Activated T-cell treated with anti-CD3 and anti-CD28 coated beads, Interleukin-2, amount 50 U/mL, for 72 hours (primary cell): ENCODE data around the gene PREP. TPM values are rescaled to one million over a fixed set of nuclear protein-coding genes. Genes with fewer than 3 reads are reported as not detected.
"Not testable (repeated sequence)": the region's sequence is repeated elsewhere in the genome, so short reads cannot be mapped to it uniquely, and the experiment has no call there.

Experiments used
- ATAC-seq, 2 donors: fragments of 150-1000 bp; cut with Tn5 transposase; replicated peaks in 1 of 2; 2 replicates each; pipeline ENCODE4 v1.10.0; 2021; ENCODE audit warnings: moderate library complexity in 2 of 2, mild to moderate bottlenecking in 1 of 2
- DNase-seq, 2 donors: peaks; one replicate each; pipeline ENCODE4 v3.0.0; 2021 to 2022; ENCODE audit warnings: mixed read lengths in 1 of 2
- H3K27ac Mint-ChIP-seq: one replicate; pipeline ENCODE4 v1.8.0; 2022; ENCODE audit warnings: mild to moderate bottlenecking, moderate library complexity, mixed read lengths
- H3K27me3 Mint-ChIP-seq: one replicate; pipeline ENCODE4 v1.8.0; 2022; ENCODE audit warnings: low read depth, mixed read lengths
- H3K36me3 Mint-ChIP-seq, 2 donors: one replicate each; pipeline ENCODE4 v1.8.0; 2022; ENCODE audit warnings: mixed read lengths in 2 of 2, mild to moderate bottlenecking in 1 of 2; ENCODE audit not compliant: insufficient read depth in 2 of 2
- H3K4me1 Mint-ChIP-seq: one replicate; pipeline ENCODE4 v1.8.0; 2022; ENCODE audit warnings: low read depth, mixed read lengths
- H3K4me3 Mint-ChIP-seq, 2 donors: one replicate each; pipeline ENCODE4 v1.8.0; 2022; ENCODE audit warnings: mild to moderate bottlenecking in 2 of 2, mixed read lengths in 2 of 2, moderate library complexity in 2 of 2
- H3K9me3 Mint-ChIP-seq, 2 donors: one replicate each; pipeline ENCODE4 v1.8.0; 2022; ENCODE audit warnings: mixed read lengths in 2 of 2
- total RNA-seq, 2 donors: library from RNA; stranded (reverse); gene quantifications; one replicate each; pipeline ENCODE4 v1.2.3, GENCODE V29; 2022

Gene PREP
- total RNA-seq, 2 donors from 2014 or later = 31.6 to 40.0 TPM

DNA sequence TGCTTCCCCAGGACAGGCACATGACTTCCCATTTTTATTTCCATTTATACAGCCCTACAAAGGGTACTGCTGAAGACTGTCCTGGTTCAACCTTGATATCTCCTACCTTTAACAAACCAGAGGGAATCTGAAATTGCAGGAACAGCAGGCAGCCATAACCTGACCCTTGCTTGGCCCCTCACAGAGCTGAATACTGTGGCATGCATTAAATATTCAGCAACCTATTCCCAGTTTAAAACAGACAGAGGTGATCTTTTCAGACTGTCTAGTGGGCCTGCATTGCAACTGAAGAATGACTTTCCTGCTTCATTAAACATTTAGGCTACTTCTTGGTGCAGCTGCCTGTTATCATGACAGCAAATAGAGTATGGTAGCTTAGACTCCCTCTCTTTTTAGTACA lies 146.3 kb downstream of the PREP start:
- Mint-ChIP-seq H3K27me3 (peaks cover 23% of the 10 kb centered on the region), H3K36me3 (no peaks in the 10 kb centered on the region), H3K9me3 (peaks cover 1 to 3% of the 10 kb centered on the region in 2 donors), H3K4me3 (no peak overlapping the region), H3K27ac (no peak overlapping the region), H3K4me1 (no peaks in the 10 kb centered on the region)
- no peak for ATAC-seq
- DNase-seq = no peak

DNA sequence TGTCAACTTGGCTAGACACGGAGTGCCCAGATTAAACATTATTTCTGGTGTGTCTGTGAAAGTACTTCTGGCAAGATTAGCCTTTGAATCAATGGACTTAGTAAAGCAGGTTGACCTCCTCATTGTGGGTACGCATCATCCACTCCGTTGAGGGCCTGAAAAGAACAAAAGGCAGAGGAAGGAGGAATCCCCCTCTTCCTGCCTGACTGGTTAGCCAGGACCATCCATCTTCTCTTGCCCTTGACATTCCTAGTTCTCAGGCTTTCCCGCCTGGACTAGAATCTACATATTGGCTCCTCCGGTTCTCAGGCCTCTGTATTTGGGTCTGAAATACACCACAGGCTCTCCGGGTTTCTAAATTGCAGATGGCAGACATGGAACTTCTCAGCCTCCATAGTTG lies 149.1 kb downstream of the PREP start:
- DNase-seq (no peak), ATAC-seq (no peak)
- Mint-ChIP-seq H3K4me3 (no peak overlapping the region), H3K27ac (no peak overlapping the region), H3K4me1 (no peaks in the 10 kb centered on the region), H3K27me3 (peaks cover 25% of the 10 kb centered on the region), H3K9me3 (peaks cover 1 to 3% of the 10 kb centered on the region in 2 donors), H3K36me3 (no peaks in the 10 kb centered on the region)

DNA sequence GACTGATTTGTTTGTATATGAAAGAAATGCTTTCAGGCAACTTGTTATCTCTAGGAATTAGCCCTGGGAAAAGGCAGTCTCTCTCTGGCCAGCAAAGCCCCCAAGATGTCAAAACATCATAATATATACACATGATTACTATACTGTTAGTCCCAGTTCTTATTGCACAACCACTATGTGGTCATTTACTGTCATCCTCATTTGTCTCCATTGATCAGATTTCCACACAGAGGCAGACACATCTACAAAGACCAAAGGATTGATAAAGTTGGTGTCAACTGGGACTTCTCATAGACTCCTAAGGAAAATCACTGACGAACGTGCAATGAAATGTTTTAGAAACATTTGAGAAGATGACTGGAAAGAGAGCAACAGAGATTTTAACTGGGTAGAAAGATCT lies 151.2 kb downstream of the PREP start:
- Mint-ChIP-seq H3K4me3 (no peak overlapping the region), H3K9me3 (peaks cover 1 to 3% of the 10 kb centered on the region in 2 donors), H3K27me3 (peaks cover 25% of the 10 kb centered on the region), H3K36me3 (no peaks in the 10 kb centered on the region), H3K4me1 (no peaks in the 10 kb centered on the region), H3K27ac (no peak overlapping the region)
- DNase-seq (no peak), ATAC-seq (no peak)

DNA sequence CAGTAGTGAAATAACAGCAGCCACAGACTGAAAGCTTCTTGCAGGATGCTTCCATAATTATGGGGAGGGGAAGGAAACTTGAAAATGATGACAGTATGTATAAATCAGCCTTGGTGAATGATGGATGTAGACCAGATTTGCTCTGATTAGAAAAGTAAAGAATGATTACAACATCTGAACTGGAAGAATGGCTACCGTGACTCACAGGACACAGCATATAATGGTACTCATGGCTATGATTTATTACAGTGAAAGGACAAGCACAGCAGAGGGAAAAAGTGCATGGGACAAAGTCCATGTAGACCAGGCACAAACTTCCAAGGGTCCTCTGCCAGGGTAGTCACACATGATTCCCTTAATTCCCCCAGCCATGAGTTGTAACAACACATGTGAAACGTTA lies 152.3 kb downstream of the PREP start:
- no peaks in the 10 kb centered on the region for H3K4me1 Mint-ChIP-seq
- H3K27ac Mint-ChIP-seq = no peak overlapping the region
- ATAC-seq (no peak), DNase-seq (no peak)
- H3K4me3 Mint-ChIP-seq = no peak overlapping the region
- H3K36me3 Mint-ChIP-seq = no peaks in the 10 kb centered on the region
- peaks cover under 1 to 3% of the 10 kb centered on the region in 2 donors for H3K9me3 Mint-ChIP-seq
- H3K27me3 Mint-ChIP-seq = peaks cover 20% of the 10 kb centered on the region

DNA sequence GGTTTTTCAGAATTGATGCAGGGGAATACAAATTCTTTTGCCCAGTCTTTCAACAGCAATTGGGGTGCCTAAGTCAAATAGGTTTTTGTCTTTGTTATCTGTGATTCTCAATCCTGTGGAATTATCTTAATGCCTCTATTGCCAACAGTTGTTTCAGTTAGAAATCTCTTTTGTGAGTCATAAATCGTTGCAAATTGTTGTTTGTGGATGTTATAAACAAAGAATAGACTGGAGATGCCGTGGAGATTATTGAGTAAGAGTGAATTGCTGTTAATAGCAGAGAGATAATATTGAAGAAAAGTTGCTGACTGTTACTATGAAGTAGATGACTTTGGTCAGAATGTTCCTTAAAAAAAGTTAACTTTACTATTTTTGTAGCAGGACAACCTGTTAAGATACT lies 159.4 kb downstream of the PREP start:
- Mint-ChIP-seq H3K27me3 (peaks cover 25% of the 10 kb centered on the region), H3K36me3 (no peaks in the 10 kb centered on the region), H3K9me3 (peaks cover 0 to 1% of the 10 kb centered on the region in 2 donors), H3K4me3 (no peak overlapping the region), H3K4me1 (no peaks in the 10 kb centered on the region), H3K27ac (no peak overlapping the region)
- no peak for ATAC-seq
- no peak for DNase-seq

DNA sequence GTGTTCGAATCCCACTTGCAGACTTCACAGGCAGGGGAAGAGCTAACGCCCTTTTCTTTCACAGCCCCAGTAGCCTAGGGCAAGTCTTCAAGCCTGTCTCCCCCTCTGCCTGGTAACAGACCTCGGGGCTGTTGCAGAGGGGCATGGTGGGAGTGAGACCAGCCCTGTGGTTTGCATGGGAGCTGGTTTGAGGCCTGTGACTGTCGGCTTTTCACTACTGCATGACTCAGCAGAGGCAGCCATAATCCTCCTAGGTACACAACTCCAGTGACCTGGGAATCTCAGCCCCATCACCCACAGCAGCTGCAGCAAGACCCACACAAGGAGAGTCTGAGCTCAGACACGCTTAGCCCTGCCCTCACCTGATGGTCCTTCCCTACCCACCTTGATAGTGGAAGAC lies 167.7 kb downstream of the PREP start:
- Mint-ChIP-seq H3K27me3 (peaks cover 40% of the 10 kb centered on the region), H3K27ac (no peak overlapping the region), H3K4me3 (no peak overlapping the region), H3K9me3 (peaks cover 6 to 9% of the 10 kb centered on the region in 2 donors), H3K4me1 (no peaks in the 10 kb centered on the region), H3K36me3 (peaks cover 2 to 9% of the 10 kb centered on the region in 2 donors)
- no peak for DNase-seq
- ATAC-seq = no peak

DNA sequence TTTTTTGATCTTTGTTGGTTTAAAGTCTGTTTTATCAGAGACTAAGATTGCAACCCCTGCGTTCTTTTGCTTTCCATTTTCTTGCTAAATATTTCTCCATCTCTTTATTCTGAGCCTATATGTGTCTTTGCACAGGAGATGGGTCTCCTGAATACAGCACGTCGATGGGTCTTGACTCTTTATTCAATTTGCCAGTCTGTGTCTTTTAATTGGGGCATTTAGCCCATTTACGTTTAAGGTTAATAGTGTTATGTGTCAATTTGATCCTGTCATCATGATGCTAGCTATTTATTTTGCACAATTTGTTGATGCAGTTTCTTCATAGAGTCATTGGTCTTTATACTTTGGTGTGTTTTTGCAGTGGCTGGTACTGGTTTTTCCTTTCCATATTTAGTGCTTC lies 171.1 kb downstream of the PREP start:
- H3K27ac Mint-ChIP-seq, H3K4me3 Mint-ChIP-seq, DNase-seq, ATAC-seq, H3K36me3 Mint-ChIP-seq, H3K4me1 Mint-ChIP-seq, H3K9me3 Mint-ChIP-seq: not testable (repeated sequence)
- peaks cover 25% of the 10 kb centered on the region for H3K27me3 Mint-ChIP-seq

Other genes starting within 250 kb of the PREP start
- gene POPDC3, start 223.1 kb downstream of the PREP start, total RNA-seq = not detected